Stimulated activated effector memory CD8-positive, alpha-beta T cell treated with anti-CD3 and anti-CD28 coated beads, Interleukin-12 subunit alpha, Interleukin-12 subunit beta, amount 100 ng/mL, for 72 hours (primary cell): ENCODE measurements around the gene EPHB2.

Source experiments
- ATAC-seq: fragments of 150-1000 bp; cut with Tn5 transposase; 2 replicates; pipeline ENCODE4 v1.10.0; 2021
- DNase-seq, 2 donors: peaks; one replicate each; pipeline ENCODE4 v3.0.0; 2021 to 2022; ENCODE audit warnings: low spot score in 2 of 2
- H3K27ac Mint-ChIP-seq: one replicate; pipeline ENCODE4 v1.8.0; 2022; ENCODE audit warnings: mild to moderate bottlenecking, mixed read lengths
- H3K36me3 Mint-ChIP-seq: one replicate; pipeline ENCODE4 v1.8.0; 2022; ENCODE audit warnings: mild to moderate bottlenecking, mixed read lengths
- H3K4me1 Mint-ChIP-seq: one replicate; pipeline ENCODE4 v1.8.0; 2022; ENCODE audit warnings: mixed read lengths
- H3K4me3 Mint-ChIP-seq: one replicate; pipeline ENCODE4 v1.8.0; 2022; ENCODE audit warnings: mild to moderate bottlenecking, mixed read lengths
- H3K9me3 Mint-ChIP-seq: one replicate; pipeline ENCODE4 v1.8.0; 2022; ENCODE audit warnings: mixed read lengths

Gene EPHB2

DNA sequence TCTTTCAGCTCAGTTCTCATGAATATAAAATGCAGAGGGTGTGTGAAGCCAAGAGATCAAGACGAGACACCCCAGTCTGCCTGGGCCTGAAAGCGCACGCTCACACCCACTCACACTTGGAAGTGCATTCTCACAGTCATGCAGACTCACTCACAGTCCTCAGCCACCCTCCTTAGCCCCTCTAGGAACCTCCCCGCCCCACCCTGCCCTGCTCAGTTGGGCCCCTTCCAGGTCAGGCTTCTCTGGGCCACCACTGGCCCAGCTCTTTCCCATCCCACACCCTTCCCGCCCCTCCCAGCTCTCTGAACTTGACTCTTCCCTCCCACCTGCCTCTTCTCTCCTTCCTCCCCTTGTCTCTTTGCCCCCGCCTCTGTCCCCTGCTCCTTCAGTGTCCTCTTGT lies 93.8 kb downstream of the EPHB2 start:
- Mint-ChIP-seq H3K9me3 (no peaks in the 10 kb centered on the region), H3K4me3 (no peak overlapping the region), H3K36me3 (no peaks in the 10 kb centered on the region), H3K27ac (no peak overlapping the region), H3K4me1 (no peaks in the 10 kb centered on the region)
- ATAC-seq (no peak), DNase-seq (no peak)

DNA sequence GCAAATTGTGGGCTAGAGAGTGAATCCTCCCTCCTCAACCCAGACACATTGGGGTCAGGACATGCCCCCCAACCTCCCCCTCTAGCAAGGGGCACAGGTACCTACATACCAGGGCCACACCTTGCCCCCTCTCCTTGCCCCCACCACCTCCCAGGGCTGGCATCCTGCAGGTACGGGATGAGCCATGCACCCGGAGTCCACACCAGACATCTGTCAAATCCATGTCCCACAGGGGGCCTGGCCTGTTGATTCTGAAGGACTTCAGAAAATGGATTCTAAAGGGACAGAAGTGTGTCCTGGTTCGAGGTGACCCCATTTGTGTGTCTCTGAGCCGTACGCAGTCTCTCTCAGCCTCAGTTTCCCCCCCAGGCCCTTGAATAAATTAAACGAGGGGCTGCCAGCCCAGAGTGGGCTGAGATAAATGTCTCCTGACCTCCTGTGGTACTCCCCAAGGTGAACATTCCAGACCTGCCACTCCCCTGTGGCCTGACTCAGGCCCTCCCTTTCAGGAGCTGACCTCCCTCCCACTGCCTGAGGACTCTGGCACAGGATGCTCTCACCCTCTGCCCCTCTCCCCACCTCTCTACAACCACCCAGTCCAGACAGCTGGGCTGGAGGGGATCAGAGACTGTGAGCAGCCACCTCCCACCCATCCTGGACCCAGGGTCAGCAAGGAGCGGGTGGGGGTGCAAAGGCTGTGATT lies 94.5 kb downstream of the EPHB2 start:
- Mint-ChIP-seq H3K36me3 (no peaks in the 10 kb centered on the region), H3K4me3 (no peak overlapping the region), H3K9me3 (no peaks in the 10 kb centered on the region), H3K4me1 (no peaks in the 10 kb centered on the region), H3K27ac (no peak overlapping the region)
- DNase-seq: no peak
- ATAC-seq: no peak

- Mint-ChIP-seq H3K9me3 (no peaks in the 10 kb centered on the region), H3K4me1 (no peaks in the 10 kb centered on the region), H3K27ac (no peak overlapping the region), H3K4me3 (no peak overlapping the region), H3K36me3 (no peaks in the 10 kb centered on the region)
- ATAC-seq (no peak), DNase-seq (no peak)
Observed at GRCh38 chr1:22805672-22806038, 95.0 kb downstream of the EPHB2 start.

- no peaks in the 10 kb centered on the region for H3K4me1 Mint-ChIP-seq
- H3K36me3 Mint-ChIP-seq: no peaks in the 10 kb centered on the region
- ATAC-seq: no peak
- no peak overlapping the region for H3K27ac Mint-ChIP-seq
- no peaks in the 10 kb centered on the region for H3K9me3 Mint-ChIP-seq
- no peak overlapping the region for H3K4me3 Mint-ChIP-seq
- DNase-seq: no peak
Observed at GRCh38 chr1:22806584-22806983, 95.9 kb downstream of the EPHB2 start.

GRCh38 chr1:22807340-22807739 lies 96.7 kb downstream of the EPHB2 start:
- no peaks in the 10 kb centered on the region for H3K9me3 Mint-ChIP-seq
- DNase-seq (no peak), ATAC-seq (no peak)

GRCh38 chr1:22808186-22808675 lies 97.6 kb downstream of the EPHB2 start:
- H3K4me1 Mint-ChIP-seq: no peaks in the 10 kb centered on the region
- H3K27ac Mint-ChIP-seq: no peak overlapping the region
- ATAC-seq (no peak), DNase-seq (no peak)
- H3K4me3 Mint-ChIP-seq: no peak overlapping the region
- H3K36me3 Mint-ChIP-seq: no peaks in the 10 kb centered on the region
- H3K9me3 Mint-ChIP-seq: no peaks in the 10 kb centered on the region

More at GRCh38 chr1:22807340-22807739, 96.7 kb downstream of the EPHB2 start:
- Mint-ChIP-seq H3K36me3 (no peaks in the 10 kb centered on the region), H3K27ac (no peak overlapping the region), H3K4me1 (no peaks in the 10 kb centered on the region), H3K4me3 (no peak overlapping the region)

- H3K36me3 Mint-ChIP-seq: no peaks in the 10 kb centered on the region
- no peaks in the 10 kb centered on the region for H3K4me1 Mint-ChIP-seq
- ATAC-seq: no peak
- DNase-seq: no peak
- H3K4me3 Mint-ChIP-seq: no peak overlapping the region
- no peak overlapping the region for H3K27ac Mint-ChIP-seq
- H3K9me3 Mint-ChIP-seq: no peaks in the 10 kb centered on the region
Observed at GRCh38 chr1:22808676-22809483, 98.2 kb downstream of the EPHB2 start.

GRCh38 chr1:22809783-22810182 lies 99.1 kb downstream of the EPHB2 start:
- ATAC-seq (no peak), DNase-seq (no peak)
- no peak overlapping the region for H3K27ac Mint-ChIP-seq
- H3K36me3 Mint-ChIP-seq: no peaks in the 10 kb centered on the region
- H3K4me3 Mint-ChIP-seq: no peak overlapping the region
- no peaks in the 10 kb centered on the region for H3K4me1 Mint-ChIP-seq
- H3K9me3 Mint-ChIP-seq: no peaks in the 10 kb centered on the region

DNA sequence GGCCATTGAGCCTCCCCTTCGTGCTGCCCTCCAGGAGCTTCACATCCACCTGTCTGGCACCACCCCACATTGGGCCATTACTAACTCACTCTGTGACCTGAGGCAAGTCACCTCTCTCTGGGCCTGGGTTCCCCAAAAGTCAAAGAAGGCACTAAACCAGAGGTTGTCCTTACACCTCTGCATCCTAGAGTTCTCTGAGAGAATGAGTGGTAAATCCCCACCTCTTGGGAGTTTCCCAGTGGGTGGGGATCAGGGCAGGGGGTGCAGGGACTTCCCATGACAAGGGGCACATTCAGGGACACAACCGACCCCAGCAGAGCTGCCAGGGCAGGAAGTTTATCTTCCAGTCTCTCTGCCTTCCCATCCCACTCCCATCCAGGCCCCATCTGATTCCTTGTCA lies 99.7 kb downstream of the EPHB2 start:
- no peak for ATAC-seq
- no peak overlapping the region for H3K4me3 Mint-ChIP-seq
- DNase-seq: no peak
- no peaks in the 10 kb centered on the region for H3K4me1 Mint-ChIP-seq
- no peaks in the 10 kb centered on the region for H3K36me3 Mint-ChIP-seq
- H3K9me3 Mint-ChIP-seq: no peaks in the 10 kb centered on the region
- no peak overlapping the region for H3K27ac Mint-ChIP-seq

DNA sequence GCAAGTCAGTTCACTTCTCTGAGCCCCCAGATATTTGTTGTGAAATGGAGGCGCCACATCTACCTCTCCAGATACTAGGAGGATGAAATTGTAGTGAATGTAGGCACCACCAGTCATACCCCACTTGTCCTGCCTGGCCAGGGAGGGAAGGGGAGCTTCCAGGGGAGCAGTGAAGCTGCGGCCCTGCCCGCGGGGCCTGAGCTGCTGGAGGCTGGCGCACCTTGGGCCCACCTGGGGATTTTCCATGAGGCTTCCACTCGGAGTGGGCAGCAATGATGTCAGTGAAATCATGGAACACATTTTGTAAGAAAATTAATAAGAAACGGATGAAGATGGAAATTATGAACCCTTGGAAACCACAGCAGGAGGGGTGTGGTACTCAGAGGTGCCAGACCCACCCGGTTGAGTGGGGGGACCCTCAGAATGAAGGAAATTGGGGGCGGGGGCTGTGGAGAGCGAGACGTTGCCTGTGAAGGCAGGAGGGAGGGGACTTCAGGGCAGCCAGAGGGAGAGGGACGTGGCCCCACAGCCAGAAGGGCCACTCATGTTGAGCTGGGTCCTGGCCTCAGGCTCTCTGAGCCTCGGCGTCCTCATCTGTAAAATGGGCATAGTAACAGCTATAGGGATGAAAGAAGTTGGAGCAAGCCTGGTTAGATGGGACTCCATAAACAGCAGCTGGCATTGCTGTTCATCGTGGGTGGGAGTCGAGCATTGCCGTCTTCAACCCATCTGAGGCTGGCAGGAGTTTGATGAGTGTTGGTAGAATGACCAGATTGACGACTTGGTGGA lies 101.6 kb downstream of the EPHB2 start:
- Mint-ChIP-seq H3K9me3 (no peaks in the 10 kb centered on the region), H3K4me1 (no peaks in the 10 kb centered on the region), H3K36me3 (no peaks in the 10 kb centered on the region), H3K4me3 (no peak overlapping the region), H3K27ac (peak overlapping the region; percentile 48)
- ATAC-seq (no peak), DNase-seq (no peak)

- DNase-seq (no peak), ATAC-seq (no peak)
- Mint-ChIP-seq H3K36me3 (no peaks in the 10 kb centered on the region), H3K9me3 (no peaks in the 10 kb centered on the region), H3K4me1 (no peaks in the 10 kb centered on the region), H3K27ac (no peak overlapping the region), H3K4me3 (no peak overlapping the region)
Observed at GRCh38 chr1:22812993-22813790, 102.6 kb downstream of the EPHB2 start.

DNA sequence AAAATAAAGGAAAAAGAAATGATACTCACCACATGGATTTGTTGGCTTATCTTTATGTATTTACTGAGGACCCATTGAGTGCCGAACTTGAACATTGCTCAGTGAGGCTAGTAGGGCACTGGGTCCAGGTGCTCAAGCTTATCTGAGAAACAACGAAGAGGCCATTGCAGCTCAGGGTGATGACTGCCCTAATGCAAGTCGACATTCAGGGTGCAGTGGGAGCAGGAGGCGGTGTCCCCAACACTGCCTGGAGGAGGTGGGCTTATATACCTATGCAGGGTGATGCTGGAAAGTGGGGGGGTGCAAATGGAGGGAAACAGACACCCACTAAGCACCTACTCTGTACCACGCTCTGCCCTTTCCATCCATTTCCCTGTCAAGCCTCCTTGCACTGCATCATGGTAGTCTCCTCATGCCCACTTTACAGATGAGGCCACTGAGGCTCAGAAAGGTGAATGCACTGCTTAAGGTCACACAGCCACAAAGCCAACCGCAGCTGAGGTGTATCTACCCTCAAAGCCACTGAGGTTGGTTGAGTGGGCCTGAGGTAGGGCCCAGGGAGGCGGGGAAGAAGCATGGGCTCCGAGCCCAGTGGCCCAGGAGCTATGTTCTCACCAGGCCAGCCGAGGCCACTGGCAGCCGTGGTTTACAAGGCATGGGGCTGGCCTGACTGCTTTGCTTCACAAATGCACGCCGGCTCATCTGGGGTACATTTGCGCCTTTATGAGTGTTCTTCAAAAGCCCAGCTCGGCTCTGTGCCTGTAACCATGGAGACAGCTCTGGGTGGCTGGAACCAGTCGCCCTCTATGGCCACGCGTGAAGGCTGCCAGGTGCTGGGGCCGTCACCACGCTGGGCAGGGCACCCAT lies 103.8 kb downstream of the EPHB2 start:
- no peaks in the 10 kb centered on the region for H3K36me3 Mint-ChIP-seq
- no peaks in the 10 kb centered on the region for H3K9me3 Mint-ChIP-seq
- H3K27ac Mint-ChIP-seq: no peak overlapping the region
- H3K4me3 Mint-ChIP-seq: no peak overlapping the region
- DNase-seq (no peak), ATAC-seq (no peak)
- no peaks in the 10 kb centered on the region for H3K4me1 Mint-ChIP-seq

- H3K4me3 Mint-ChIP-seq: no peak overlapping the region
- no peaks in the 10 kb centered on the region for H3K36me3 Mint-ChIP-seq
- H3K9me3 Mint-ChIP-seq: no peaks in the 10 kb centered on the region
- no peak for DNase-seq
- ATAC-seq: no peak
- no peaks in the 10 kb centered on the region for H3K4me1 Mint-ChIP-seq
- no peak overlapping the region for H3K27ac Mint-ChIP-seq
Observed at GRCh38 chr1:22815043-22815365, 104.4 kb downstream of the EPHB2 start.

DNA sequence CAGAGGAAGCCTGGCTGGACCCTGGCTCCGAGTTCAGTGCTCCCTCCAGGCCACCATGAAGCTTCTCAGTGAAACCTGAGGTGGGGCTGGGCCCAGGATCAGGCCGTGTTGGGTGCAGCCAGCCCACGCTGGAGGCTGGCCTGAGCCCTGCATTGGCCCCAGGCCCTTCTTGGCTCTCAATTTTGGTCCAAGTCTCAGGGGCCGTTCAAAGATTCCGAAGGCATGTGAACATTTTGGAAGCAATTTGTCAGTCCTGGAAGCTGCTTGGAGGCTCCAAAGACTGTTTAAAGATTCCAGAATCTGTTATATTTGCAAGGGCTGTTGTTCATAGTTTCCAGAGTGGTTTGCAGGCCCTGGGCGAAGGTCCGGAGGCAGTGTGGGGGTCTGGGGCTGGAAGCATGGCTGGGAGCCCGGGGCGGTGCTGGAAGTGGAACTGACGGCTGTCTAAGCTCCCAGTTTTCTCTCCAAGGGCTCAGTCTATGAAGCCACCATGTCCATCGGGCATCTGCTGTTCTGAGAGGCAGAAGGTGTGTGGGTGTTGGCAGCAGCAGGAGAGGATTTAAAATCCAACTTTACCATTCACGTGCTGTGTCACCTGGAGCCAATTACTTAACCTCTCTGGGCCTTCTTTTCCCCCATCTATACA lies 104.9 kb downstream of the EPHB2 start:
- Mint-ChIP-seq H3K27ac (no peak overlapping the region), H3K9me3 (no peaks in the 10 kb centered on the region), H3K4me3 (no peak overlapping the region), H3K36me3 (no peaks in the 10 kb centered on the region), H3K4me1 (no peaks in the 10 kb centered on the region)
- no peak for DNase-seq
- ATAC-seq: no peak
